Medulla oblongata (tissue), 1 donor: ENCODE results near the gene MKRN2OS.

Experiments
- DNase-seq: peaks from one replicate; pipeline ENCODE4 v3.0.0-alpha.2; 2015; ENCODE audit errors: extremely low spot score

The MKRN2OS gene

GRCh38 chr3:12513694-12514446 lies 31.4 kb downstream of the MKRN2OS start:
- no peak for DNase-seq

- DNase-seq = no peak
These were observed 32.7 kb downstream of the MKRN2OS start for GRCh38 chr3:12512534-12513118.

GRCh38 chr3:12509466-12509865 lies 35.8 kb downstream of the MKRN2OS start:
- DNase-seq = no peak

GRCh38 chr3:12508291-12508700 lies 37.0 kb downstream of the MKRN2OS start:
- no peak for DNase-seq

GRCh38 chr3:12507591-12508281 lies 37.6 kb downstream of the MKRN2OS start:
- no peak for DNase-seq

GRCh38 chr3:12506201-12506709 lies 39.0 kb downstream of the MKRN2OS start:
- no peak for DNase-seq

GRCh38 chr3:12503126-12503957 lies 42.0 kb downstream of the MKRN2OS start:
- DNase-seq = peak; percentile 43

GRCh38 chr3:12501360-12502020 lies 43.8 kb downstream of the MKRN2OS start:
- no peak for DNase-seq

GRCh38 chr3:12499474-12499873 lies 45.8 kb downstream of the MKRN2OS start:
- DNase-seq = no peak

- DNase-seq = no peak
These were observed 48.9 kb downstream of the MKRN2OS start for GRCh38 chr3:12496453-12496761.

- no peak for DNase-seq
These were observed 49.4 kb downstream of the MKRN2OS start for GRCh38 chr3:12495749-12496452.

- DNase-seq = no peak
These were observed 54.8 kb downstream of the MKRN2OS start for GRCh38 chr3:12490547-12490946.

- no peak for DNase-seq
These were observed 55.5 kb downstream of the MKRN2OS start for GRCh38 chr3:12489832-12490231.
